Kidney capillary endothelial cell (primary cell): ENCODE measurements around the gene SGPP1.
"Not testable (repeated sequence)": the region's sequence is repeated elsewhere in the genome, so short reads cannot be mapped to it uniquely, and the experiment has no call there.

Source experiments
- DNase-seq: peaks from one replicate; pipeline ENCODE4 v3.0.0-alpha.2; 2018; ENCODE audit warnings: low spot score

The SGPP1 gene

GRCh38 chr14:63672417-63673180 lies 55.3 kb downstream of the SGPP1 start:
- DNase-seq: no peak

- DNase-seq: no peak
Observed at GRCh38 chr14:63671987-63672386, 55.9 kb downstream of the SGPP1 start.

GRCh38 chr14:63670692-63671091 lies 57.2 kb downstream of the SGPP1 start:
- no peak for DNase-seq

- DNase-seq: no peak
Observed at GRCh38 chr14:63666335-63666734, 61.5 kb downstream of the SGPP1 start.

- DNase-seq: no peak
Observed at GRCh38 chr14:63663428-63664341, 64.2 kb downstream of the SGPP1 start.

GRCh38 chr14:63662776-63663175 lies 65.1 kb downstream of the SGPP1 start:
- DNase-seq: no peak

GRCh38 chr14:63661881-63662280 lies 66.0 kb downstream of the SGPP1 start:
- not testable (repeated sequence) for DNase-seq

- no peak for DNase-seq
Observed at GRCh38 chr14:63659726-63660125, 68.1 kb downstream of the SGPP1 start.

- no peak for DNase-seq
Observed at GRCh38 chr14:63656194-63656593, 71.7 kb downstream of the SGPP1 start.

- no peak for DNase-seq
Observed at GRCh38 chr14:63654936-63655335, 72.9 kb downstream of the SGPP1 start.

- no peak for DNase-seq
Observed at GRCh38 chr14:63654346-63654745, 73.5 kb downstream of the SGPP1 start.

- DNase-seq: no peak
Observed at GRCh38 chr14:63652406-63652805, 75.5 kb downstream of the SGPP1 start.

- DNase-seq: no peak
Observed at GRCh38 chr14:63650256-63650952, 77.5 kb downstream of the SGPP1 start.

- DNase-seq: no peak
Observed at GRCh38 chr14:63647696-63648410, 80.0 kb downstream of the SGPP1 start.

- DNase-seq: no peak
Observed at GRCh38 chr14:63644741-63645140, 83.1 kb downstream of the SGPP1 start.

- no peak for DNase-seq
Observed at GRCh38 chr14:63642656-63643382, 85.0 kb downstream of the SGPP1 start.

GRCh38 chr14:63642229-63642611 lies 85.6 kb downstream of the SGPP1 start:
- peak; percentile 95 for DNase-seq

GRCh38 chr14:63641473-63642228 lies 86.2 kb downstream of the SGPP1 start, which contains the start of gene WDR89:
Gene WDR89 (minus strand): TSS chr14:63641871. CDS start chr14:63599942, 41,929 bp downstream.
- peak; percentile 98 for DNase-seq

- no peak for DNase-seq
Observed at GRCh38 chr14:63638493-63638892, 89.4 kb downstream of the SGPP1 start.

GRCh38 chr14:63636094-63636635 lies 91.7 kb downstream of the SGPP1 start:
- not testable (repeated sequence) for DNase-seq
